ENCODE data around the gene SMIM35. TPM values are rescaled to one million over a fixed set of nuclear protein-coding genes. Genes with fewer than 3 reads are reported as not detected.
A peak's percentile ranks its signal among the peaks of the same experiment; 100 is the strongest.

The SMIM35 gene
- total and polyA plus RNA-seq, 2 donors (not counting 3 experiments of a cell fraction or from before 2014, with no cell fraction given): not detected

- H3K4me2 ChIP-seq (ENCODE audit: insufficient read depth, low read length): no peak overlapping the region
- no peaks in the 10 kb centered on the region for H3K9me3 ChIP-seq (replicated peaks; ENCODE audit: control insufficient read depth, insufficient read depth, low read length)
- H3K36me3 ChIP-seq (ENCODE audit: control insufficient read depth in 2 of 2, extremely low read depth in 1 of 2, insufficient read depth in 2 of 2, low read length in 2 of 2): no peaks in the 10 kb centered on the region
- no TSS peak for BruUV-seq (replicated peaks)
- H3K9ac ChIP-seq (replicated peaks; ENCODE audit: extremely low read depth, insufficient read depth, low read length): no peak overlapping the region
- POLR2A ChIA-PET: no interaction called here
- no peaks in the 10 kb centered on the region for H3K9me1 ChIP-seq (replicated peaks; ENCODE audit: control insufficient read depth, extremely low read depth, insufficient read depth, low read length)
- peaks cover 28% of the 10 kb centered on the region for H3K4me1 ChIP-seq (ENCODE audit: control insufficient read depth, extremely low read depth, insufficient read depth, low read length)
- H4K20me1 ChIP-seq (replicated peaks; ENCODE audit: control insufficient read depth, extremely low read depth, insufficient read depth, low read length): no peaks in the 10 kb centered on the region
- no peaks in the 10 kb centered on the region for H3K79me2 ChIP-seq (ENCODE audit: control insufficient read depth, insufficient read depth, low read length)
- no peak overlapping the region for H3K4me3 ChIP-seq (replicated peaks in 1 of 3; ENCODE audit: insufficient read depth in 1 of 3, low read depth in 1 of 3, low read length in 3 of 3)
- DNase-seq (ENCODE audit: low read depth, low spot score) (no peak), FAIRE-seq (no peak)
- dilution Hi-C loops (cut with MboI; ENCODE audit: extremely low pct_ligation_motif_present, low sequenced_read_pairs) (no loop called here), intact Hi-C loops (cut with micrococcal nuclease) (loop anchor here (2.0 kb wide), 1 partner anchor 27 kb away; no protein-coding TSS in a partner anchor)
- H3K27me3 ChIP-seq (ENCODE audit: control insufficient read depth in 2 of 2, insufficient read depth in 2 of 2, low read length in 2 of 2): peaks cover 0 to 2% of the 10 kb centered on the region in 2 experiments
- no peak overlapping the region for H2AFZ ChIP-seq (ENCODE audit: low read depth, low read length)
- TF ChIP-seq MAX (IDR thresholded peaks at IDR 0.05; ENCODE audit: insufficient read depth, insufficient read length): no peak
- TF ChIP-seq FOS (IDR thresholded peaks at IDR 0.05; ENCODE audit: borderline replicate concordance, insufficient read depth, low read length): no peak
- TF ChIP-seq EZH2 (IDR thresholded peaks at IDR 0.05; ENCODE audit: borderline replicate concordance, low read depth, low read length, severe bottlenecking): no peak
- H3K27ac ChIP-seq (ENCODE audit: insufficient read depth, low read depth, low read length): no peak overlapping the region
- CTCF ChIA-PET: interaction anchor here (1.1 to 4.1 kb wide), 3 partner anchors 11 to 128 kb away, joined by 3 to 32 read pairs (median 4); no protein-coding TSS in a partner anchor
Observed at GRCh38 chr11:117972044-117972443, 114.7 kb downstream of the SMIM35 start.

DNA sequence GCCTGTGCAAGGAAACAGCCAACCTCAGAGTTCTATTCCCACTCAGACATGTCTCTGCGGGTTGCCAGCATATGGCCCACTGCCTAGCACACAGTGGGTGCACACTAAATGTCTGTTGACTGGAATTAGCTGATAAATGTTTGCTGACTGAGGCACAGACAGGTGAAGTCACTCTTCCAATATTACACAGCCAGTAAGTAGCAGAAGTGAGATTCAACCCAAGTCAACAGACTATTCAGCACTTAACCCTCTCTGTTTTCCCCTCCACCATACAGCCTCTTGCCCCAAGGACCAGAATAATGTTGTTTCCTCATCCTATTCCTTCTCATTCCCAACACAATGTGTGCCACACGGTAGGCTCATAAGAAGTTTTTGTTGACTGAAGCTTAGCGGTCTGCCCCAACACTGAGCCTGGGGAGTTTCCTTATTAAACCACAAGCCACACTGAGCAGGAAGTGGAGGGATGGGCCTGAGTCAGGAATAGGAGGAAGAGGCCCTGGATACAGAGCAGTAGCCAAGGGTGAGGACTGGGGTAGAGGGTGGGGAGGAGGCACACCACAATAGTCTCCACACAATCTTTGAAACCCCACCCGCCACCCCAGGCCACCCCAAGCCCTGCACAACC is 116.3 kb downstream of the SMIM35 start:
- no TSS peak for BruUV-seq (replicated peaks)
- H3K79me2 ChIP-seq (ENCODE audit: control insufficient read depth, insufficient read depth, low read length): no peaks in the 10 kb centered on the region
- FAIRE-seq: peak; percentile 89
- DNase-seq (ENCODE audit: low read depth, low spot score): peak; percentile 50
- ChIA-PET CTCF (interaction anchor here (1.3 to 4.1 kb wide), 2 partner anchors 24 to 54 kb away, joined by 3 to 32 read pairs; no protein-coding TSS in a partner anchor), POLR2A (no interaction called here)
- TF ChIP-seq GATA2 (IDR thresholded peaks at IDR 0.05; ENCODE audit: insufficient read depth, insufficient read length, low read depth, low read length) (no peak), EZH2 (IDR thresholded peaks at IDR 0.05; ENCODE audit: borderline replicate concordance, low read depth, low read length, severe bottlenecking) (no peak), CTCF (IDR thresholded peaks at IDR 0.05; ENCODE audit: extremely low read depth in 1 of 2, insufficient read depth in 1 of 2, low read depth in 1 of 2, low read length in 2 of 2) (no peak)
- peaks cover 28% of the 10 kb centered on the region for H3K4me1 ChIP-seq (ENCODE audit: control insufficient read depth, extremely low read depth, insufficient read depth, low read length)
- no peak overlapping the region for H3K4me2 ChIP-seq (ENCODE audit: insufficient read depth, low read length)
- H3K9me3 ChIP-seq (replicated peaks; ENCODE audit: control insufficient read depth, insufficient read depth, low read length): no peaks in the 10 kb centered on the region
- H3K9me1 ChIP-seq (replicated peaks; ENCODE audit: control insufficient read depth, extremely low read depth, insufficient read depth, low read length): no peaks in the 10 kb centered on the region
- peak overlapping the region; percentile 55 for H2AFZ ChIP-seq (ENCODE audit: low read depth, low read length)
- H3K27me3 ChIP-seq (ENCODE audit: control insufficient read depth in 2 of 2, insufficient read depth in 2 of 2, low read length in 2 of 2): no peaks in the 10 kb centered on the region
- dilution Hi-C loops (cut with MboI; ENCODE audit: extremely low pct_ligation_motif_present, low sequenced_read_pairs) (no loop called here), intact Hi-C loops (cut with micrococcal nuclease) (no loop called here)
- no peak overlapping the region for H3K4me3 ChIP-seq (replicated peaks in 1 of 3; ENCODE audit: insufficient read depth in 1 of 3, low read depth in 1 of 3, low read length in 3 of 3)
- H3K27ac ChIP-seq (ENCODE audit: insufficient read depth, low read depth, low read length): no peak overlapping the region
- H3K9ac ChIP-seq (replicated peaks; ENCODE audit: extremely low read depth, insufficient read depth, low read length): no peak overlapping the region
- H3K36me3 ChIP-seq (ENCODE audit: control insufficient read depth in 2 of 2, extremely low read depth in 1 of 2, insufficient read depth in 2 of 2, low read length in 2 of 2): no peaks in the 10 kb centered on the region
- no peaks in the 10 kb centered on the region for H4K20me1 ChIP-seq (replicated peaks; ENCODE audit: control insufficient read depth, extremely low read depth, insufficient read depth, low read length)

Measured in endothelial cell of umbilical vein (primary cell).